NCI-H2171 treated with DMSO at 0.1 percent for 48 hours (cell line): ENCODE results near the gene GTSE1.
A peak's percentile ranks its signal among the peaks of the same experiment; 100 is the strongest.

Experiments
- DNase-seq: peaks from one replicate; lab custom pipeline; 2025; lab: John Stamatoyannopoulos, UW

Gene GTSE1

DNA sequence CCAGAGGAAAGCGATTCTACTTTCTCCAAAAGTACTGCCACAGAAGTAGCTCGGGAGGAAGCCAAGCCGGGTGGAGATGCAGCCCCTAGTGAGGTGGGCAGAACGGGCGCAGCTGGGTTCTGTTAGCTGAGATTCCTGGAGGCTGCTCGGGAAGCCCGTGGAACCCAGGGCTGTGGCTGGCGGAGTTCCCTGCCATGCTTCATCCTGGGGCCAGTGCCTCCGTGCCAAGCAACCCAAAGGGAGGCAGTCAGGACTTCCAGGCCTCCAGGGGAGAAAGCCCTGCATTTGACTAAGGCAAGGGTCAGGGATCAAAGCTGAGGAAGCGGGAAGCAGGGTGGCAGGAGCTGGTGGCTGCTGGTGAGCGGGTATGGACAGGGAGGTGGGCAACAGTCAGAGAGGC, 32.1 kb downstream of the GTSE1 start:
- no peak for DNase-seq

- no peak for DNase-seq
These were observed 32.9 kb downstream of the GTSE1 start for GRCh38 chr22:46329616-46330015.

DNA sequence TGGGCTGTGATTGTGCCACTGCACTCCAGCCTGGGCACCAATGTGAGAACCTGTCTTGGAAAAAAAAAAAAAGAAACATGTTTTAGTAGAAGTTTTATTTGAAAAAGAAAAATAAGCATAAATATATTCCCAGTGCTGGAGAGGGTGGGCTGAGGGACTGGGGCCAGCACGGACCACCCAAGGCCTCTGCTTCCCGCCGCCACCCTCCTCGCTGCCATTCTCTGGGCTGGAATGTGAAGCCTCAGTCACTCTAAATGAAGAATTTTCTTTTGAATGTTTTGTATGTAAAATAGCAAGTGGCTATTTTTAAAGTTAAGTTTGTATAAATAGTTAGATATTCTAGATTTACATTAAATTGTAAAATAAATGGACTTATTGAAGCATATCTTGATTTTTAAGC, 33.8 kb downstream of the GTSE1 start:
- DNase-seq, result no peak

GRCh38 chr22:46331496-46331895, 34.8 kb downstream of the GTSE1 start:
- no peak for DNase-seq

- peak; percentile 82 for DNase-seq
These were observed 38.8 kb downstream of the GTSE1 start, which contains the start of gene TRMU for GRCh38 chr22:46335201-46336118. TSS of gene TRMU (plus strand) at chr22:46335714. CDS start at chr22:46335765, 51 bp downstream.

GRCh38 chr22:46336119-46337078, 39.7 kb downstream of the GTSE1 start:
- DNase-seq, result no peak

DNA sequence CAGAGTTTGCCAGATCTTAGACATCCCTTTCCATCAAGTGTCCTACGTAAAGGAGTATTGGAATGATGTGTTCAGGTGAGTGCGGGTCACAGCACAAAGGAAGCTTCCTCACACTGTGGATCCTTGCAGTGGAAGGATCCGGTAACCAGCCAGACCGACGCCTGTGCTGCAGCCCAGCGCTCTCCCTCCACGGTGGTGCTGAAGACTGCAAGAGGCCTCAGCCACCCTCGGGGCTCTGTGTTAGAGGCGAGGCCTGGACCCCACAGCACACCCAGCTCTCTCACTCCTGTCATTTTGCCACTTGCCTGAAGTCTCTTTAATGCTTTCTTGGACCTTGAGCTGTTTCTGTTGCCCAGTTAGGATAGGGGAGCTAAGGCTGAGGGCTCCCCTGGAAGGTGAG, 41.2 kb downstream of the GTSE1 start:
- DNase-seq, result no peak

DNA sequence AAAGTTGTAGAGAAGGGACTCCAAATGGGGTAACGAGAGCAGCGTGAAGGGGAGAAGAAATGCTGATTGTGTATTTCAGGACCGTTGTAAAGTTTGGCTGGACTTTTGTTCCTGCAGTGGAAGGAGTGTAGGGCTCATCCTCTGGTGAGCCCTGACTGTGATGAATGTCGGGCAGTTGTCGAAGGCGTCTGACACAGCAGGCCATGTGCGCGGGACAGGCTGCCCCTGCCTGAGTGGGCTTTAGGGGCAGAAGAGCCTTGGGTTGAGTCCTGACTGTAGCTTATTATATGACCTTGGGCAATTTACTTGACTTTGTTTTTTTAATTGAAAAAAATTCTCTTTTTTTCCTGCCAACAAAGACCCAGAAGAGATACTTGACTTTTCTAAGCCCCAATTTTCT, 42.0 kb downstream of the GTSE1 start:
- DNase-seq, result no peak

DNA sequence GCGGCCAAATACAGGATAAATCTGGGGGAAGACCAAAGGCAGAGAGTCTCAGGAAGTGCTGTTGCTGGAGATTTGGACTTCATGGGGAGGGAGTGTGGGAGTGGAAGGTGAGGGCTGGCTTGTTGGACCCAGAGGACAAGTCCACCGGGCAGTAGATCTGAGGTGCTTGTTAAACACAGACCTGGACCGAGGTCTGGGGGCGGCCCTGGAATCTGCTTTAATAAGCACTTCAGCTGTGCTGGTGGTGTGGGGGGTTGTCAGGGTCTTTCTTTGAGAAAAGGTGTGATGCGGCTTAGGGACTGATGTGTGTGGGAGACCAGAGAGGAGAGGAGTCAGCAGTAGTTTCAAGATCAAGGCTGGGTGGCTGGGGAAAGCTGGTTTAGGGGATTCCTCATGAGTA, 43.3 kb downstream of the GTSE1 start:
- DNase-seq, result no peak

DNA sequence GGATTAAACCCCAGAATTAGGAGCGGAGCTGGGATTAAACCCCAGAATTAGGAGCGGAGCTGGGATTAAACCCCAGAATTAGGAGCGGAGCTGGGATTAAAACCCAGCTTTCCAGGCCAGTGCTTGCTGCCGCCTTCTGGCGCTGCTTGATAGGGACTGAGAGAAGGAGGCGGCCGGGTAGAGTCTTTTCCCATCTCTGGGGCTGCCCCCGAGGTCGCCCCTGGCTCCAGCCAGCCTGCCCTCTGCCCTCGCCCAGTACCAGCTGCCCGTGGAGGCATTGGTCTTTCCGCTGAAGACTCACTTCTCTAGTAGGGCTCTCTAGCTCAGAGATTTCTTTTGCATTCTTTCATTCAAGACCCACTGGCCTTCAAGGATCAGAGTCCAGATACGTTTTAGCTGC, 44.0 kb downstream of the GTSE1 start:
- DNase-seq, result no peak

- no peak for DNase-seq
These were observed 50.2 kb downstream of the GTSE1 start for GRCh38 chr22:46346680-46347405.

DNA sequence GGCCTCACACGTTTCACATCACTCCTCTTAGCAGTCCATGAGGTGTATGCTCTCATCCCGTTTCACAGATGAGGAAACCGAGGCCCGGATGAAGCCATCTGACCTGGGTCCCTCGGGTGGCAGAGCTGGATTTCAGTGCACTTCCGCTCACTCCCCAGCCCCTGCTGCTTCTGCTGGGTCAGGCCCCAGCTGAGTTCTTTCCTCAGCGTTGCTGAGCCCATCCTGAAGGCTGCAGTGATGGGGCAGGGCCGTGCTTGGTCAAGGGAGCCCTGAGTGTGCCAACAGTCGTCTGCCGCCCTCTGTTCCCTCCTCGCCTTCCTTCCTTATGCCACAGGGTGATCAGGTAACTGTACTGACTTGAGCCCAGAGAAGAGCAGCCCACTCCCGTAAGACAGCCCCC, 51.0 kb downstream of the GTSE1 start:
- DNase-seq, result no peak

DNA sequence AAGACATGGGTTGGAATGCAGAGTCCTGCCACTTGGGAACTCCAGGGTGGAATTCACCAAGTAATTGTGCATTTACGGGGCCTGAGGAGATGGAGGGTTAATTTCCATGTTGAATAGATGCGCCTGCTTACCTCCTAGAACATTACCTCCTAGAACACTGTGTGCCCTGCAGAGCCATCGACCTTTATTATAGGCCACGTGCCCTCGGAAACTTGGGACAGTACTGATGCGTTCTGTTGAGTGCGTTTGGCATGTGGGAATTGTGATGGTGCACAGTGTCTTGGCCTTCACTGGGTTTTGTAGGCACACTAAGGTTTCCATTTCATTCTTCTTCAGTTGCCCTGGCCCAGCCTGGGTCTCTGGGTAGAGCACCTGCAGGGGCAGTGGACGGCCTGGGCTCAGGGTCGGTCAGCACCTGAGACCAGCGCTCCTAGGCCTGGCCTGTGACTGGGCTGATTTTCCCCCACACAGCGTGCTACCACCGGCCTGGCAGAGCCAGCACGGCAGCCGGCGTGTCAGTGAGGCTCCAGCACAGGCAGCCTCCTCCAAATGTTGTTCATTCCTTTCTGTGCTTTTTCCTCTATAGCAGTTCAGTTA, 51.5 kb downstream of the GTSE1 start:
- DNase-seq, result no peak

- no peak for DNase-seq
These were observed 52.6 kb downstream of the GTSE1 start for GRCh38 chr22:46349238-46349637.

DNA sequence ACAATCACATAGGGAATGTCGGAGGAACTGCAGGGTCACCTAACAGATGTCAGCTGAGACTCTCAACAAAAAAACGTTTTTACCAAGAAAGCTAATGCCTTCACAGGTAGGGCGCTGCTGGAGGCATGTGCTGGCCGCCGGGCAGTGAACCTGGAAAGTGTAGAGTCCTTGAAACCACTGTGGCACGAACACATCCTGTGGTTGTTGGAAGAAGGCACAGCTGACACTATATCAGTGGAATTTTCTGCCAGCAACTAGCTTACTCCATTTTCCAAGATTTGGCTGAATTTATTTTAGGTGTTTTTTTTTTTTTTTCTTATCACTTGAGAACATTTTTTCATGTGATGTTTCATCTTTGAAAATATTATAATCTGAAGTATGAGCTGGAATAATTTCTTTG, 53.0 kb downstream of the GTSE1 start:
- no peak for DNase-seq

DNA sequence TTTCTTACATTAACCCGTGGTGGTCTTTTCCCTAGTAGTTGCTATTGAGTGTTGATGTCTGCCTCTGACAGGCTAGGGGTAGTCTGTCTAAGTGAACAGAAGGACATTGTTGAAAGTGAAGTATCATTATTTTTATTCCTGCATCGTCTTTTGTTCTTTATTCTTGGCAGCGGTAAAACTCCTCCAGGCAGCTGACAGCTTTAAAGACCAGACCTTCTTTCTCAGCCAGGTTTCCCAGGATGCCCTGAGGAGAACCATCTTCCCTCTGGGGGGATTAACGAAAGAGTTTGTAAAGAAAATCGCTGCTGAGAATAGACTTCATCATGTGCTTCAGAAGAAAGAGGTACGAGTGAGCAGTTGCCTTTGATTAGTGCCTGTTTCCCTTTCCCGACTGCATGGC, 53.5 kb downstream of the GTSE1 start:
- no peak for DNase-seq

DNA sequence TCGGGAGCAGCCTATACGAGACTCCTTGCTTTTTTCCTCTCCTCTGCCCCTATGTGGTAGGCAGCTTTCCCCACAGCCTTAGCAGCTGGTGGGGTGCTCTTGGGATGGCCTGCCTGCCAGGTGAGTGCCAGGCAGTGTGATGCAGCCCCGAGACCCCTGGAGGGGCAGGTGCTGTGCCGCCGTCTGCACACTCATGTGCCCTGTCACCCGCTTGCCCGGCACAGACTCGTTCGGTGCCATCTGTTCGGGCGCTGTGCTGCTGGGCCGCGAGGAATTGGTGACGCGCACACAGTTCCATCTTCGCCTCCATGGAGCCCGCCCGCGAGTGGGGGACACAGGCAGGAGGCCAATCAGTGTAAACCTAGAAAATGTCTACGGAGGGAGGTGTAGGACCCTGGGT, 54.0 kb downstream of the GTSE1 start:
- DNase-seq, result peak; percentile 39

GRCh38 chr22:46351131-46351735, 54.6 kb downstream of the GTSE1 start:
- no peak for DNase-seq

GRCh38 chr22:46351767-46352166, 55.1 kb downstream of the GTSE1 start:
- no peak for DNase-seq

GRCh38 chr22:46352276-46352675, 55.6 kb downstream of the GTSE1 start:
- no peak for DNase-seq

DNA sequence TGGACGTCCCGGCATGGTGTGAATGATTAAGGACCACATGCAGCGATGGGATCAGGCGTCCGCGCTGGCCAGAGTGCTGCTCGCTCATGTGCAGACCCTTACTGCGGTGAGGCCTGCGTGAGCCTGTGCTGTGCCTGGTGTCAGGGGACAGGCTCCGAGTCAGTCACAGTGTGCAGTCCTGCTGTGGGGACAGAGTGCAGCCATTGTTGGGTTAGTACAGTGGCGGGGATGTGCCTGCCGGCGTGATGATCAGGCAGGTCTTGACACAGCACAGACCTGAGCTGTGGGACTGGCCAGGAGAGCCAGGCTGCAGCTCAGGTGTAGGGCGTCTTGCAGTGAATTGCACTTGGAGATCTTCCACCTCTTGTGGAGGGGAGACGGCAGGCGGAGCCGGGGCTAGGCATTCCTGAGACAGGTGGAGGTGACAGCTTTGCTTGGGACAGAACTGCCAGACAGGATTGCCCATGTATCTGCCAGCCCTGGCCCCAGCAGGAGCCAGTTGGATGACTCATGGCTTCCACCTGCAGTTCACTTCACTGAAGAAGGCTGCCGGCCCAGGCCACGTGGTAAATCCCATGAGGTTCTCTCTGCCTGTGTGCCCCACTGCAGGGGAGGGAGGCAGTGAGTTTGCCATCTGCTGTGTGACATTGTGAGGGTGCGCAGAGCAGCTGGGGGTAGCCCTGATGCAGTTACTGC, 56.2 kb downstream of the GTSE1 start:
- DNase-seq, result peak; percentile 99
